HCT116 (cell line): ENCODE results near the gene HMCN2. TPM values are rescaled to one million over a fixed set of nuclear protein-coding genes. Genes with fewer than 3 reads are reported as not detected.

ENCODE experiments used
- ATAC-seq: fragments of 200-7000 bp; cut with Tn5 transposase; 2 replicates; pipeline ENCODE4 v1.9.1; 2020; ENCODE audit warnings: mild to moderate bottlenecking, moderate library complexity
- BruUV-seq: library from RNA; stranded (reverse); fragments of 400-500 nt; replicated peaks from 2 replicates; lab custom pipeline; 2021; lab: Mats Ljungman, UMichigan
- CTCF ChIA-PET: fragments of 300-600 bp; sonication (Branson Sonifier 250); formaldehyde crosslinking; loops from one replicate; lab custom pipeline; 2021; ENCODE audit warnings: antibody characterized with exemption; lab: Charles Lee
- POLR2A ChIA-PET: fragments of 300-600, 350-600 bp; sonication (Branson Sonifier 250); formaldehyde crosslinking; loops from one replicate; lab custom pipeline; 2021; ENCODE audit warnings: antibody characterized with exemption; lab: Charles Lee
- RAD21 ChIA-PET, 2 experiments: fragments of 300-600 bp; sonication (Branson Sonifier 250); formaldehyde crosslinking; loops; one replicate each; lab custom pipeline; 2023; ENCODE audit warnings: low total read pairs in 2 of 2; ENCODE audit not compliant: uncharacterized antibody in 2 of 2, unreplicated experiment in 2 of 2, low non-redundant PET in 1 of 2; lab: Charles Lee
- DNase-seq: peaks from one replicate; pipeline ENCODE4 v3.0.0-alpha.2; 2010; ENCODE audit warnings: low read depth, low spot score
- H2AFZ ChIP-seq: fragments of 200-600 bp; shearing (Covaris generic), sonication (generic); 2 replicates; pipeline ENCODE4 v1.6.1; 2017; ENCODE audit warnings: low read depth, mixed run types, mixed read lengths, antibody characterized with exemption, low read length; ENCODE audit not compliant: poor library complexity, severe bottlenecking
- H3K27ac ChIP-seq: 2 replicates; pipeline ENCODE4 v1.5.1; 2012; ENCODE audit warnings: low read depth, low read length
- H3K27me3 ChIP-seq: fragments of 200-600 bp; sonication (generic); 2 replicates; pipeline ENCODE4 v1.6.1; 2016; ENCODE audit warnings: mixed run types, low read length, mixed read lengths; ENCODE audit not compliant: insufficient read depth
- H3K36me3 ChIP-seq, 2 experiments: fragments of 200-500 bp in 1 of 2; fragments of 200-600 bp in 1 of 2; sonication (Bioruptor generic) in 1 of 2; sonication (generic) in 1 of 2; 2 replicates each; pipeline versions ENCODE4 v1.5.1 to v1.6.1; 2014 to 2016; ENCODE audit warnings: low read length in 2 of 2, inconsistent platforms in 1 of 2, mixed read lengths in 1 of 2, mixed run types in 1 of 2; ENCODE audit not compliant: insufficient read depth in 2 of 2, control insufficient read depth in 1 of 2
- H3K4me1 ChIP-seq, 2 experiments: fragments of 200-600 bp in 1 of 2; sonication (generic) in 1 of 2; 2 replicates each; pipeline versions ENCODE4 v1.5.1 to v1.6.1; 2012 to 2017; ENCODE audit warnings: low read length in 2 of 2, inconsistent platforms in 1 of 2, mild to moderate bottlenecking in 1 of 2, mixed read lengths in 1 of 2, mixed run types in 1 of 2, moderate library complexity in 1 of 2; ENCODE audit not compliant: insufficient read depth in 2 of 2, control insufficient read depth in 1 of 2
- H3K4me2 ChIP-seq: fragments of 200-600 bp; sonication (generic); 2 replicates; pipeline ENCODE4 v1.6.1; 2017; ENCODE audit warnings: mixed run types, low read length, mixed read lengths
- H3K4me3 ChIP-seq, 2 experiments: fragments of 200-600 bp in 1 of 2; sonication (generic) in 1 of 2; replicated peaks in 1 of 2; 2 replicates each; pipeline ENCODE4 v1.5.1; 2011 to 2016; ENCODE audit warnings: low read length in 2 of 2, control low read depth in 1 of 2, low read depth in 1 of 2, mild to moderate bottlenecking in 1 of 2, mixed read lengths in 1 of 2, mixed run types in 1 of 2
- H3K79me2 ChIP-seq: fragments of 200-600 bp; sonication (generic); 2 replicates; pipeline ENCODE4 v1.6.1; 2017; ENCODE audit warnings: mild to moderate bottlenecking, mixed run types, low read length, moderate library complexity, mixed read lengths; ENCODE audit not compliant: insufficient read depth
- H3K9ac ChIP-seq: fragments of 200-600 bp; sonication (generic); 2 replicates; pipeline ENCODE4 v1.6.1; 2016; ENCODE audit warnings: low read length, mixed read lengths
- H3K9me2 ChIP-seq: fragments of 200-600 bp; sonication (generic), shearing (Covaris generic); 2 replicates; pipeline ENCODE4 v1.6.1; 2017; ENCODE audit warnings: mixed run types, mild to moderate bottlenecking, moderate library complexity; ENCODE audit not compliant: insufficient read depth
- H3K9me3 ChIP-seq, 2 experiments: fragments of 200-500 bp in 1 of 2; fragments of 200-600 bp in 1 of 2; sonication (Bioruptor generic) in 1 of 2; sonication (generic) in 1 of 2; 2 replicates each; pipeline ENCODE4 v1.6.1; 2014 to 2017; ENCODE audit warnings: low read length in 2 of 2, mixed read lengths in 2 of 2, inconsistent platforms in 1 of 2, low read depth in 1 of 2, mild to moderate bottlenecking in 1 of 2, mixed run types in 1 of 2, moderate library complexity in 1 of 2; ENCODE audit not compliant: control insufficient read depth in 1 of 2, insufficient read depth in 1 of 2
- H4K20me1 ChIP-seq: fragments of 200-600 bp; sonication (generic), shearing (Covaris generic); 2 replicates; pipeline ENCODE4 v1.6.1; 2017; ENCODE audit warnings: mixed run types, mild to moderate bottlenecking, moderate library complexity; ENCODE audit not compliant: insufficient read depth
- EZH2phosphoT487 ChIP-seq: fragments of 200-600 bp; IDR thresholded peaks from 2 replicates; pipeline ENCODE4 v1.6.1; 2018; ENCODE audit warnings: antibody characterized with exemption, borderline replicate concordance
- SIN3A ChIP-seq: IDR thresholded peaks from 2 replicates; pipeline ENCODE4 v1.6.1; 2012; ENCODE audit warnings: low read depth
- intact Hi-C: fragments of 100-400 bp; cut with micrococcal nuclease; formaldehyde crosslinking; loops from 2 replicates; pipeline ENCODE4 v1.10.0; 2022
- total RNA-seq: library from RNA; stranded (reverse); gene quantifications from one replicate; pipeline ENCODE4 v1.2.1, GENCODE V29; 2021; ENCODE audit not compliant: unreplicated experiment
- TF ChIP-seq, protein P1 (sequence below): IDR thresholded peaks from 2 replicates; pipeline ENCODE4 v1.6.1; 2012; ENCODE audit warnings: low read depth

HMCN2 gene
- total RNA-seq, 1 experiment from 2014 or later, result 0.22 TPM

DNA sequence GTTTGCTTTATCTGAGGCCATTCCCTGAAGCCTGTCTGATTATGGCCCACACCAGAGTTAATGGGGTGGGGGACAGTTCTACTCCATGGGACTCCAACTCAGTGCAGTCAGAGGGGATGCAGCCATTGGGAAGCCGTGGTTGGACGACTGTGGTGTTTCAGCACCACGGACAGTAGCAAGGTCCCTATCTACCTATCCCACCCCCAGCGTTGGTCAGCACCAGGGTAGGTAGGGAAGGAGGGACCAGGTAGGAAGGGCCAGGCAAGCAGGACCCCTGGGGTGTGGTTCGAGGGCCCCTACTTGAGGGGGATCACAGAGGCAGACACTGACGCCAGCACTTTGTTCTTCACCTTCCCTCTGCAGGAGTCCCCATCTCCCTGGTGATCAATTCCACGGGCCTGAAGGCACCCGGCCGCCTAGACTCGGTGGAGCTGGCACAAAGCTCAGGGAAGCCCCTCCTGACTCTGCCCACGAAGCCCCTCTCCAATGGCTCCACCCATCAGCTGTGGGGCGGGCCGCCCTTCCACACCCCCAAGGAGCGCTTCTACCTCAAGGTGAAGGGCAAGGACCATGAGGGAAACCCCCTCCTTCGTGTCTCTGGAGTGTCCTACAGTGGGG, 33.2 kb downstream of the HMCN2 start:
- no peak overlapping the region for H3K4me3 ChIP-seq
- DNase-seq (no peak), ATAC-seq (peak; percentile 58; the same call in 1 of the 2 replicates)
- no peaks in the 10 kb centered on the region for H3K9me2 ChIP-seq
- RAD21 ChIA-PET, result no interaction called here
- H3K4me2 ChIP-seq, result no peak overlapping the region
- POLR2A ChIA-PET, result no interaction called here
- H3K36me3 ChIP-seq, result no peaks in the 10 kb centered on the region
- no peak overlapping the region for H3K9ac ChIP-seq
- H3K79me2 ChIP-seq, result no peaks in the 10 kb centered on the region
- no peak overlapping the region for H2AFZ ChIP-seq
- H3K9me3 ChIP-seq, result no peaks in the 10 kb centered on the region
- TF ChIP-seq EZH2phosphoT487 (no peak), SIN3A (no peak)
- TF ChIP-seq, protein P1, sequence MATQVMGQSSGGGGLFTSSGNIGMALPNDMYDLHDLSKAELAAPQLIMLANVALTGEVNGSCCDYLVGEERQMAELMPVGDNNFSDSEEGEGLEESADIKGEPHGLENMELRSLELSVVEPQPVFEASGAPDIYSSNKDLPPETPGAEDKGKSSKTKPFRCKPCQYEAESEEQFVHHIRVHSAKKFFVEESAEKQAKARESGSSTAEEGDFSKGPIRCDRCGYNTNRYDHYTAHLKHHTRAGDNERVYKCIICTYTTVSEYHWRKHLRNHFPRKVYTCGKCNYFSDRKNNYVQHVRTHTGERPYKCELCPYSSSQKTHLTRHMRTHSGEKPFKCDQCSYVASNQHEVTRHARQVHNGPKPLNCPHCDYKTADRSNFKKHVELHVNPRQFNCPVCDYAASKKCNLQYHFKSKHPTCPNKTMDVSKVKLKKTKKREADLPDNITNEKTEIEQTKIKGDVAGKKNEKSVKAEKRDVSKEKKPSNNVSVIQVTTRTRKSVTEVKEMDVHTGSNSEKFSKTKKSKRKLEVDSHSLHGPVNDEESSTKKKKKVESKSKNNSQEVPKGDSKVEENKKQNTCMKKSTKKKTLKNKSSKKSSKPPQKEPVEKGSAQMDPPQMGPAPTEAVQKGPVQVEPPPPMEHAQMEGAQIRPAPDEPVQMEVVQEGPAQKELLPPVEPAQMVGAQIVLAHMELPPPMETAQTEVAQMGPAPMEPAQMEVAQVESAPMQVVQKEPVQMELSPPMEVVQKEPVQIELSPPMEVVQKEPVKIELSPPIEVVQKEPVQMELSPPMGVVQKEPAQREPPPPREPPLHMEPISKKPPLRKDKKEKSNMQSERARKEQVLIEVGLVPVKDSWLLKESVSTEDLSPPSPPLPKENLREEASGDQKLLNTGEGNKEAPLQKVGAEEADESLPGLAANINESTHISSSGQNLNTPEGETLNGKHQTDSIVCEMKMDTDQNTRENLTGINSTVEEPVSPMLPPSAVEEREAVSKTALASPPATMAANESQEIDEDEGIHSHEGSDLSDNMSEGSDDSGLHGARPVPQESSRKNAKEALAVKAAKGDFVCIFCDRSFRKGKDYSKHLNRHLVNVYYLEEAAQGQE, result peak; percentile 91
- H3K27ac ChIP-seq, result no peak overlapping the region
- CTCF ChIA-PET, result no interaction called here
- intact Hi-C loops, result no loop called here
- H3K27me3 ChIP-seq, result peaks cover 47% of the 10 kb centered on the region; the same call in 1 of the 2 replicates
- no peaks in the 10 kb centered on the region for H4K20me1 ChIP-seq
- BruUV-seq, result no TSS peak
- no peaks in the 10 kb centered on the region for H3K4me1 ChIP-seq
